Activated CD4-positive, alpha-beta T cell treated with anti-CD3 and anti-CD28 coated beads, Interleukin-2, amount 10 ng/mL, durations not matched to agents 24 days and 14 days (primary cell): Measurements from ENCODE around the gene PPM1H. TPM values are rescaled to one million over a fixed set of nuclear protein-coding genes. Genes with fewer than 3 reads are reported as not detected.
"Not testable (repeated sequence)": the region's sequence is repeated elsewhere in the genome, so short reads cannot be mapped to it uniquely, and the experiment has no call there.

Source experiments
- DNase-seq: peaks from one replicate; pipeline ENCODE4 v3.0.0; 2022
- H3K27ac Mint-ChIP-seq: one replicate; pipeline ENCODE4 v1.8.0; 2022; ENCODE audit warnings: mild to moderate bottlenecking, mixed read lengths
- H3K27me3 Mint-ChIP-seq: one replicate; pipeline ENCODE4 v1.8.0; 2022; ENCODE audit warnings: mixed read lengths
- H3K36me3 Mint-ChIP-seq: one replicate; pipeline ENCODE4 v1.8.0; 2022; ENCODE audit warnings: low read depth, mild to moderate bottlenecking, mixed read lengths
- H3K4me1 Mint-ChIP-seq: one replicate; pipeline ENCODE4 v1.8.0; 2021; ENCODE audit warnings: mixed read lengths
- H3K4me3 Mint-ChIP-seq: one replicate; pipeline ENCODE4 v1.8.0; 2022; ENCODE audit warnings: mild to moderate bottlenecking, moderate library complexity, mixed read lengths
- H3K9me3 Mint-ChIP-seq: one replicate; pipeline ENCODE4 v1.8.0; 2021; ENCODE audit warnings: mixed read lengths
- intact Hi-C: fragments of 100-400 bp; cut with micrococcal nuclease; formaldehyde crosslinking; loops from one replicate; pipeline ENCODE4 v1.15.1; 2023
- total RNA-seq: library from RNA; stranded (reverse); gene quantifications from 2 replicates; pipeline ENCODE4 v1.2.3, GENCODE V29; 2022

The PPM1H gene
- total RNA-seq, 1 donor from 2014 or later = not detected

DNA sequence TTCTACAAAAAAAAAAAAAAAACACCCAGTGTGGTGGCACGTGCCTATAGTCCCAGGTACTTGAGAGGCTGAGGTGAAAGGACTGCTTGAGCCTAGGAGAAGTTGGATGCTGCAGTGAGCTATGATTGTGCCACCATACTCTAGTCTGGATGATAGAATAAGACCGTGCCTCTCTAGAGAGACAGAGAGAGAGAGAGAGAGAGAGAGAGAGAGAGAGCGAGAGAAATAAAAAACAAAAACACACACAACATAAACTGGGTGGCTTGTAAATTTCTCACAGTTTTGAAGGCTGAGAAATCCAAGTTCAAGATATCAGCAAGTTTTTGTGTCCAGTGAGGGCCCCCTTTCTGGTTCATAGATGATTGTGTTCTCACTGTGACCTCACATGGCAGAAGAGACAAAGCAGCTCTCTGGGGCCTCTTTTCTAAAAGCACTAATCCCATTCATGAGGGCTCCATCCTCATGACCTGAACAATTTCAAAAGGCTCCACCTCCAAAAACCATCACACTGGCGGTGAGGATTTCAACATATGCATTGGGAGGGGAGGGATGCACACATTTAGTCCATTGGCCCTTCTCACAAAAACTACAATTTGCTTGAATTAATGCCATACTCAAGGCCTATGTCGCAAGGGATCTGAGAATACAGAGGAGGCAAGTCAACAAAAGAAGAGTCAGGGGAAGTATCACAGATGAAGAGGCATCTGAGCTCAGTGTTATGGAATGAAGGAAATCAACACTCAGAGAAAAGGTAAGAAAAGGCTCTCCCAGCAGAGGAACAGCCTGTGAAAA lies 94.9 kb downstream of the PPM1H start:
- peaks cover 10% of the 10 kb centered on the region for H3K27me3 Mint-ChIP-seq
- no peak overlapping the region for H3K27ac Mint-ChIP-seq
- no peak overlapping the region for H3K4me3 Mint-ChIP-seq
- intact Hi-C loops = no loop called here
- no peaks in the 10 kb centered on the region for H3K4me1 Mint-ChIP-seq
- DNase-seq = no peak
- H3K9me3 Mint-ChIP-seq = no peaks in the 10 kb centered on the region
- H3K36me3 Mint-ChIP-seq = no peaks in the 10 kb centered on the region

- Mint-ChIP-seq H3K27ac (no peak overlapping the region), H3K9me3 (no peaks in the 10 kb centered on the region), H3K27me3 (peaks cover 6% of the 10 kb centered on the region), H3K4me3 (no peak overlapping the region), H3K4me1 (no peaks in the 10 kb centered on the region), H3K36me3 (no peaks in the 10 kb centered on the region)
- no peak for DNase-seq
- intact Hi-C loops = no loop called here
These were observed 99.9 kb downstream of the PPM1H start for GRCh38 chr12:62834971-62835547.

DNA sequence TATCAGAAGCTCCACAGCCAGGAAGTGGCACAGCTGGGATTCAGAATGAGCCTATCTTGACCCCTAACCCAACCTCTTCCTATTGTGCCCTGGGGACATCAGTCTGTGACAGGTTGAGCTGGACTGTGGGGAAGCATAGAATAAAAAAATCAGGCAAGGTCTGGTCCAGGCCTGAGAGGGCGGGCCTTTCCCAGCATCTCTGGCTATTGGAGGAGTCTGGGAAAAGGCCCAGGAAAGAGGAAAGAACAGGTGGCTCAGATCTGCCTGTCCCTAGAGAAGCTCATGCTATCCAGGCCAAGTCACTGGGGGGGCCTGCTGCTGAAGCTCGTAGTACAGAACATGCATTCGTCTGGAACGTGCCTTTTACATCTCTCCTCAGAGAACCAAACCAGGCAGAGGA lies 100.5 kb downstream of the PPM1H start:
- Mint-ChIP-seq H3K9me3 (no peaks in the 10 kb centered on the region), H3K4me3 (no peak overlapping the region), H3K4me1 (no peaks in the 10 kb centered on the region), H3K36me3 (no peaks in the 10 kb centered on the region), H3K27ac (no peak overlapping the region), H3K27me3 (peaks cover 5% of the 10 kb centered on the region)
- no peak for DNase-seq
- intact Hi-C loops = no loop called here

DNA sequence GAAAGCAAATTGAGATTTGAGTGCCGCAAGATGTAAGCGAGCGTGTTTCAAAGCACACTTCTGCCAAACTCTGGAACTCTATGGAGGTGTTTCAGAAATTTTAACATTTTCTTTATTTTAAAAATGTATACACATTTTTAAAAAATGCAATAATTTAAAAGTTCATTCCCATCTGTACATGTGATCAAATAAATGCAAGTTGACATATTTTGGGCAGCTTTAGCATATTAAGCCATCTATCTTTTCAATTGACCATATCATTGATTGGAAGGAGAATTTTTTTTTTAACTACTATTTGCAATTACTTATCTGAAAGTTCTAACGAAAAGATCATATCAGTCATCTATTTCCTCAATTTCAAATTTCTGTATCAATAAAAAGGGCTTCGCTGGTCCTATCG lies 101.3 kb downstream of the PPM1H start:
- no peak overlapping the region for H3K27ac Mint-ChIP-seq
- intact Hi-C loops = no loop called here
- H3K36me3 Mint-ChIP-seq = no peaks in the 10 kb centered on the region
- H3K4me3 Mint-ChIP-seq = no peak overlapping the region
- DNase-seq = no peak
- no peaks in the 10 kb centered on the region for H3K4me1 Mint-ChIP-seq
- H3K27me3 Mint-ChIP-seq = peaks cover 5% of the 10 kb centered on the region
- H3K9me3 Mint-ChIP-seq = no peaks in the 10 kb centered on the region

GRCh38 chr12:62832558-62832957 lies 102.4 kb downstream of the PPM1H start:
- DNase-seq = no peak

GRCh38 chr12:62832027-62832426 lies 102.9 kb downstream of the PPM1H start:
- Mint-ChIP-seq H3K36me3 (no peaks in the 10 kb centered on the region), H3K27ac (no peak overlapping the region), H3K4me1 (no peaks in the 10 kb centered on the region), H3K27me3 (peaks cover under 1% of the 10 kb centered on the region), H3K4me3 (no peak overlapping the region), H3K9me3 (no peaks in the 10 kb centered on the region)
- intact Hi-C loops = no loop called here
- no peak for DNase-seq

More at GRCh38 chr12:62832558-62832957, 102.4 kb downstream of the PPM1H start:
- intact Hi-C loops = no loop called here
- Mint-ChIP-seq H3K4me3 (no peak overlapping the region), H3K27ac (no peak overlapping the region), H3K9me3 (no peaks in the 10 kb centered on the region), H3K36me3 (no peaks in the 10 kb centered on the region), H3K4me1 (no peaks in the 10 kb centered on the region), H3K27me3 (peaks cover 2% of the 10 kb centered on the region)

DNA sequence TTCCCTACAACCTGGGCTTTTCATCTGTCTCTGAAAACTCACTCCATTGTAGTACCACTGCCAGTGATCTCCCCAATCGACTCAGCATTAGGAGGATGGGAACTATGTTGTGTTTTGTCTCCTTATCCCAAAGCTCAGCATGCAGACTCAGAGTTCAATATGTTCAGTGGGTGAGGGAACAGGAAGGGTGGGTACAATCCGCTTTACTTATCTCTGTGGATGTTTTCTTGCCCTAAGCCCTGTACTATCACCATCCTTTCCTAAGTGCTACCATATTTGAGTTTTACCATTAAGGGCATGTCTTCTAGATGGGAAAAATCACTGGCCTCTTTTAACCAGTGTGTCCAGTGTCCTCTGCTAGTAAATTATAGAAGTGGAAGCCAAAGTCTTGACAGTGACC lies 107.1 kb downstream of the PPM1H start:
- H3K27ac Mint-ChIP-seq = no peak overlapping the region
- no peak for DNase-seq
- intact Hi-C loops = no loop called here
- H3K9me3 Mint-ChIP-seq = no peaks in the 10 kb centered on the region
- peaks cover 7% of the 10 kb centered on the region for H3K27me3 Mint-ChIP-seq
- no peak overlapping the region for H3K4me3 Mint-ChIP-seq
- no peaks in the 10 kb centered on the region for H3K36me3 Mint-ChIP-seq
- H3K4me1 Mint-ChIP-seq = no peaks in the 10 kb centered on the region

- peaks cover 14% of the 10 kb centered on the region for H3K27me3 Mint-ChIP-seq
- no peaks in the 10 kb centered on the region for H3K4me1 Mint-ChIP-seq
- intact Hi-C loops = no loop called here
- no peak overlapping the region for H3K27ac Mint-ChIP-seq
- H3K9me3 Mint-ChIP-seq = no peaks in the 10 kb centered on the region
- no peaks in the 10 kb centered on the region for H3K36me3 Mint-ChIP-seq
- DNase-seq = no peak
- H3K4me3 Mint-ChIP-seq = no peak overlapping the region
These were observed 107.9 kb downstream of the PPM1H start for GRCh38 chr12:62827042-62827441.

DNA sequence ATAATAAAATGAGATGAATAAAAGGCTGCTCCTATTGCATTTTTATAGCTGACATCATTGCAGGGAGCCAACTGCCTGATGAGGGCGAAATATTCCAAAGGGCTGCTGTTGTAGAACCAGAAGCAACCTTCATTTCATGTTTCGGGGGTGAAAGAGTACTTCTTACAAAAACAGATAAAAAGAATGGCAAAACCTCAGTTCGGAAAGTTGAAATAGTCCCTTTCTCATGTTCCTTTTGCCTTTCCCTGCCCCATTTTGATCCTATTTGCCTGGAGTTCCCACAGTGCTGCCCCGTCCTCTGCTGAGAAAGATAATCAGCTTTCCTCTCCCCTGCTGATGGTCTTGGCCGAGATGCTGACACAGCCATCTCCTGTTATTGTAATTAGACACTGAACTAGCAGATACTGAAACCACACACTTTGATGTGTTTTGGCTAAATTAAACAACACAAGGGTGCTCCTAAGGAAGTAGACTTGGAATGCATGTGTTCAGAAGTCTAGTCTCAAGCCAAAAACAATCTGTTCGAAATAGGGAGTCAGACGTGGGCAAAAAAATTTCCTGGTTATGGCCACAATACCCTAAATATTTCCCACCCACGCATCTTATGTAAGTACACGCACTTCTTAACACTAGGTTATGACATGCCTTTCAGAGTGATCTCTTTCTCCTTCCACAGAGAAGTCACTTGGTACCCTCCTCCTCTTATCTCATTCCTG lies 117.2 kb downstream of the PPM1H start:
- Mint-ChIP-seq H3K27me3 (peaks cover 29% of the 10 kb centered on the region), H3K36me3 (no peaks in the 10 kb centered on the region), H3K27ac (no peak overlapping the region), H3K4me1 (peaks cover 5% of the 10 kb centered on the region), H3K9me3 (no peaks in the 10 kb centered on the region), H3K4me3 (no peak overlapping the region)
- intact Hi-C loops = no loop called here
- DNase-seq = no peak

DNA sequence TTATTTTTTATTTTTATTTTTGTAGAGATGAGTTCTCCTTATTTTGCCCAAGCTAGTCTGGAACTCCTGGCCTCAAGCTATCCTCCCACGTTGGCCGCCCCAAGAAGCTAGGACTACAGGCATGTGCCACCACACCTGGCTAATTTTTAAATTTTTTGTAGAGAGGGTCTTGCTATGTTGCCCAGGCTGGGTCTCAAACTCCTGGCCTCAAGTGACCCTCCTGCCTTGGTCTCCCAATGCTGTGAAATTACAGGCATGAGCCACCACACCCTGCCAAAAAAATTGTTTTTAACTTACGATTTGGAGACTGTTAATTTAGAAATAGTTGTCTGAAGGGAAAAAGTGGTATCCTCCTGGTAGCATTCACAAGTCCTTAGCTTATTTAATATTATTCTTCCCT lies 120.7 kb downstream of the PPM1H start:
- H3K9me3 Mint-ChIP-seq = no peaks in the 10 kb centered on the region
- H3K4me3 Mint-ChIP-seq = no peak overlapping the region
- peaks cover 7% of the 10 kb centered on the region for H3K4me1 Mint-ChIP-seq
- peaks cover 19% of the 10 kb centered on the region for H3K27me3 Mint-ChIP-seq
- no peak overlapping the region for H3K27ac Mint-ChIP-seq
- no peak for DNase-seq
- no peaks in the 10 kb centered on the region for H3K36me3 Mint-ChIP-seq
- intact Hi-C loops = loop anchor here (5.0 kb wide), 1 partner anchor 377 kb away; no protein-coding TSS in a partner anchor

DNA sequence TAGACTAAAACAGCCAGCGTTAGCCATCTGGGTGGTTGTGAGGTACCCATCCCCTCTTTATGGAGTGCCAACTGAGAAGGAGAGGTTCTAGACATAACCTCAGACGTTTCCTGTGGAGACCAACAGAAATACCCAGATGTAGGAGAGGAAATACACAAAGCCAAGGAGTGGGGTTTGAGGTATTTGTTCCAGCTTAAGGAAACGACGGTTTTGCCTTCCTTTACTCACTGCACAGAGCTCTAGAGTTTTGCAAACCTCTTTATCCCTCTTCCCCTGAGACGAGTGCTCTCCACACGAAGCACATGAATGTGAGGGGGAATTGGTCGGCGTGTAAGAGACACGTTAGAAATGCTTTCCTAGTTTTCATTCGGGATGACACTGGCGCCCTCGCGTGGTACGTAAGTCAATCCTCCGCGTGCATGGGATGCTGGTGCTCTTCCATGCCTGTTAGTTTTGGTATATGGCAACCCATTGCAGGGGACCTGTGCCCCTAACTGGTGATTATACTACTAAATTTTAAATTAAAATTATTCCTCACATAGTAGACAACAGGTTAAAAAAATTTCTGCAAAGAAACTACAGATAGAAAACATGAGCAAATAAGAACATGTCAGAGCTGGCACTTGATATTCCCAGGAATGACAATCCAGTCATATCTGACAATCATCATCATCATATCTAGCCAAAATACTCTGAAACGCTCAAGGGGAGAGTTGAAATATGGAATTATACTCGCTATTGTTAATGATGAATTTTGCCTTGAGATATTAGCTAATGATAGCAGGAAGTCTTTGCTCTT lies 121.7 kb downstream of the PPM1H start:
- Mint-ChIP-seq H3K27ac (no peak overlapping the region), H3K4me3 (peak overlapping the region; percentile 33), H3K4me1 (peaks cover 13% of the 10 kb centered on the region), H3K9me3 (no peaks in the 10 kb centered on the region), H3K36me3 (no peaks in the 10 kb centered on the region), H3K27me3 (peaks cover 19% of the 10 kb centered on the region)
- intact Hi-C loops = loop anchor here (5.0 kb wide), 1 partner anchor 376 kb away; no protein-coding TSS in a partner anchor
- peak; percentile 75 for DNase-seq

GRCh38 chr12:62811481-62811880 lies 123.5 kb downstream of the PPM1H start:
- peaks cover 19% of the 10 kb centered on the region for H3K27me3 Mint-ChIP-seq
- intact Hi-C loops = loop anchor here (5.0 kb wide), 1 partner anchor 374 kb away; no protein-coding TSS in a partner anchor

DNA sequence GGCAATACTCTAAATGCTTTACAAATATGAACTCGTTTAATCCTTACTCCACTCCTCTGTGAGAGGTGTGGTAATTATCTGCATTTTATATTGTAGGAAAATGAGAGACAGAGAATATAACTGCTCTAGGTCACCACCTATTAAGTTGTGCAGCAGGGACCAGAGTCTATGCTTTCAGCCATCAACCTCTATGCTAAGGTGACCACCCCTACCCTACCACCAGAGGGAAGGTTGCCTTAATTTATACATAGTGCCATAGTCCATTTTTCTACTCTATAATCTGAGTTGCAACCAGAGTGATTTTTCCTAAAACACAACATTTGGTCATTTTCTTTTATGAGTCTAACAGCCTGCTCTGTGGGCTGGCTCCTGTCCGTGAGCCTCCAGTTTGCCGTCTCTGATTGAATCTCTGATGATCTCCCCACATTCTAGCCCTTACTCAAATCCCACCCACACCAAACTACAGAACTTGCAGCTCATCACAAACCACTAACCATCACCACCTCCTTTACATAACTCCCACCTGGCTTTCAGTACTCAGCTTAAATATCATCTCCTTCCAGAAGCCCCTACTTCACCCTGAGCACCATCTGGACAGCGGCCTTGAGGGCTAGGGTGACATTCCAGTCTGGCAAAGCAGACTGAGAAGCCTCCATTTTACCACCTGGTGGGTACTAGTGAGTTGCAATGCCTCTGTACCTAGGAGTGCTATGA lies 126.6 kb downstream of the PPM1H start:
- peaks cover 13% of the 10 kb centered on the region for H3K4me1 Mint-ChIP-seq
- H3K36me3 Mint-ChIP-seq = no peaks in the 10 kb centered on the region
- H3K4me3 Mint-ChIP-seq = no peak overlapping the region
- no peak overlapping the region for H3K27ac Mint-ChIP-seq
- H3K27me3 Mint-ChIP-seq = peaks cover 8% of the 10 kb centered on the region
- H3K9me3 Mint-ChIP-seq = no peaks in the 10 kb centered on the region
- DNase-seq = no peak
- intact Hi-C loops = no loop called here

More at GRCh38 chr12:62811481-62811880, 123.5 kb downstream of the PPM1H start:
- peaks cover 13% of the 10 kb centered on the region for H3K4me1 Mint-ChIP-seq
- not testable (repeated sequence) for H3K27ac Mint-ChIP-seq, H3K9me3 Mint-ChIP-seq, H3K4me3 Mint-ChIP-seq, DNase-seq, H3K36me3 Mint-ChIP-seq
